KMS-11 (cell line): Measurements from ENCODE around the gene GDF9.

Experiments
- H2AFZ ChIP-seq: fragments of 200-600 bp; sonication (generic); 2 replicates; pipeline ENCODE4 v1.6.1; 2016; ENCODE audit warnings: antibody characterized with exemption, mixed run types, low read depth
- H3K27ac ChIP-seq: fragments of 200-600 bp; sonication (generic); 2 replicates; pipeline ENCODE4 v1.6.1; 2016; ENCODE audit warnings: mild to moderate bottlenecking, mixed run types
- H3K27me3 ChIP-seq: fragments of 200-600 bp; sonication (generic); 2 replicates; pipeline ENCODE4 v1.6.1; 2017; ENCODE audit warnings: mild to moderate bottlenecking, low read depth, mixed run types, moderate library complexity; ENCODE audit not compliant: insufficient read depth
- H3K36me3 ChIP-seq: fragments of 200-600 bp; sonication (generic); 2 replicates; pipeline ENCODE4 v1.6.1; 2017; ENCODE audit warnings: mild to moderate bottlenecking, mixed run types; ENCODE audit not compliant: insufficient read depth
- H3K4me1 ChIP-seq: fragments of 200-600 bp; sonication (generic); 2 replicates; pipeline ENCODE4 v1.6.1; 2016; ENCODE audit warnings: mild to moderate bottlenecking, low read depth, mixed run types; ENCODE audit not compliant: poor library complexity, severe bottlenecking
- H3K4me2 ChIP-seq: fragments of 200-600 bp; sonication (generic); 2 replicates; pipeline ENCODE4 v1.7.0; 2016; ENCODE audit warnings: mild to moderate bottlenecking, mixed run types
- H3K4me3 ChIP-seq: fragments of 200-600 bp; sonication (generic); IDR thresholded peaks from 2 replicates; pipeline ENCODE4 v1.6.1; 2017; ENCODE audit warnings: low read depth, low read length, mixed read lengths; ENCODE audit not compliant: insufficient read depth
- H3K79me2 ChIP-seq: fragments of 200-600 bp; sonication (generic); 2 replicates; pipeline ENCODE4 v1.6.1; 2016; ENCODE audit warnings: low read depth, mixed run types; ENCODE audit not compliant: insufficient read depth
- H3K9ac ChIP-seq: fragments of 200-600 bp; sonication (generic); 2 replicates; pipeline ENCODE4 v1.6.1; 2016; ENCODE audit warnings: mild to moderate bottlenecking, mixed run types
- H4K20me1 ChIP-seq: fragments of 200-600 bp; sonication (generic); 2 replicates; pipeline ENCODE4 v1.6.1; 2016; ENCODE audit warnings: mild to moderate bottlenecking, mixed run types; ENCODE audit not compliant: insufficient read depth
- CTCF ChIP-seq: fragments of 200-600 bp; sonication (generic); conservative IDR thresholded peaks from 2 replicates; pipeline ENCODE4 v1.6.1; 2017; ENCODE audit warnings: low read depth, mild to moderate bottlenecking, antibody characterized with exemption, low read length, moderate library complexity, mixed read lengths

GDF9 gene

GRCh38 chr5:132877938-132878337 is 11.7 kb upstream of the GDF9 start:
- no peak overlapping the region for H2AFZ ChIP-seq
- no peak overlapping the region for H3K4me3 ChIP-seq
- H3K79me2 ChIP-seq = no peaks in the 10 kb centered on the region
- peaks cover 2% of the 10 kb centered on the region for H3K4me1 ChIP-seq
- H3K36me3 ChIP-seq = no peaks in the 10 kb centered on the region
- H3K27ac ChIP-seq = no peak overlapping the region
- no peaks in the 10 kb centered on the region for H3K27me3 ChIP-seq
- no peak overlapping the region for H3K4me2 ChIP-seq
- no peak overlapping the region for H3K9ac ChIP-seq
- no peak for TF ChIP-seq CTCF
- H4K20me1 ChIP-seq = no peaks in the 10 kb centered on the region

DNA sequence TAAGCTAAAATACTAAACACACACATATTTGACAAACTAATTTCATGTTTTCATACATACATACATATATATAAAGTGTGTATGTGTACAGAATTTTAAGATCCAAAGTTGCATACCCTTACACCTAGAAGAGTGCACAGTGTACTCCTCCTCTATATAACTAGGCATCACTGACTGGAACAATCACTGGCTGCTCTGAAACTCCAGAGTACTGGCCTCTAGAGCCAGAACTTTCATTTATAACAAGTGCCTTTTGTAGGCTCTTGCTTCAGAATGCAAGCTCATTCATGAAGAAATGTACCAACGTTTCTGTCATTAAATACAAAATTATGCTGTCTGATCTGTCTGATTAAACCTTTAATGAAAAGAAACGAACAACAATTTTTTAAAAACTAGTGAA is 11.2 kb upstream of the GDF9 start:
- no peak for TF ChIP-seq CTCF
- H3K4me1 ChIP-seq = no peaks in the 10 kb centered on the region
- no peak overlapping the region for H3K4me3 ChIP-seq

GRCh38 chr5:132876020-132876759 is 9.9 kb upstream of the GDF9 start:
- Histone ChIP-seq H3K9ac (no peak overlapping the region), H3K27me3 (no peaks in the 10 kb centered on the region), H3K4me2 (no peak overlapping the region), H3K4me3 (no peak overlapping the region), H3K36me3 (no peaks in the 10 kb centered on the region), H3K79me2 (no peaks in the 10 kb centered on the region), H2AFZ (no peak overlapping the region), H3K4me1 (no peaks in the 10 kb centered on the region), H3K27ac (no peak overlapping the region), H4K20me1 (no peaks in the 10 kb centered on the region)
- TF ChIP-seq CTCF = no peak

More for the DNA sequence above, 11.2 kb upstream of the GDF9 start:
- Histone ChIP-seq H3K4me2 (no peak overlapping the region), H2AFZ (no peak overlapping the region), H4K20me1 (no peaks in the 10 kb centered on the region), H3K36me3 (no peaks in the 10 kb centered on the region), H3K79me2 (no peaks in the 10 kb centered on the region), H3K9ac (no peak overlapping the region), H3K27ac (no peak overlapping the region), H3K27me3 (no peaks in the 10 kb centered on the region)

- H3K4me3 ChIP-seq = no peak overlapping the region
- H3K4me2 ChIP-seq = no peak overlapping the region
- H3K79me2 ChIP-seq = no peaks in the 10 kb centered on the region
- no peaks in the 10 kb centered on the region for H4K20me1 ChIP-seq
- no peaks in the 10 kb centered on the region for H3K36me3 ChIP-seq
- TF ChIP-seq CTCF = no peak
- no peak overlapping the region for H2AFZ ChIP-seq
- no peak overlapping the region for H3K27ac ChIP-seq
- no peak overlapping the region for H3K9ac ChIP-seq
- H3K27me3 ChIP-seq = no peaks in the 10 kb centered on the region
- no peaks in the 10 kb centered on the region for H3K4me1 ChIP-seq
Measured at GRCh38 chr5:132873930-132874271, 7.6 kb upstream of the GDF9 start.
